ENCODE results near the gene CD207.

CD207 gene

DNA sequence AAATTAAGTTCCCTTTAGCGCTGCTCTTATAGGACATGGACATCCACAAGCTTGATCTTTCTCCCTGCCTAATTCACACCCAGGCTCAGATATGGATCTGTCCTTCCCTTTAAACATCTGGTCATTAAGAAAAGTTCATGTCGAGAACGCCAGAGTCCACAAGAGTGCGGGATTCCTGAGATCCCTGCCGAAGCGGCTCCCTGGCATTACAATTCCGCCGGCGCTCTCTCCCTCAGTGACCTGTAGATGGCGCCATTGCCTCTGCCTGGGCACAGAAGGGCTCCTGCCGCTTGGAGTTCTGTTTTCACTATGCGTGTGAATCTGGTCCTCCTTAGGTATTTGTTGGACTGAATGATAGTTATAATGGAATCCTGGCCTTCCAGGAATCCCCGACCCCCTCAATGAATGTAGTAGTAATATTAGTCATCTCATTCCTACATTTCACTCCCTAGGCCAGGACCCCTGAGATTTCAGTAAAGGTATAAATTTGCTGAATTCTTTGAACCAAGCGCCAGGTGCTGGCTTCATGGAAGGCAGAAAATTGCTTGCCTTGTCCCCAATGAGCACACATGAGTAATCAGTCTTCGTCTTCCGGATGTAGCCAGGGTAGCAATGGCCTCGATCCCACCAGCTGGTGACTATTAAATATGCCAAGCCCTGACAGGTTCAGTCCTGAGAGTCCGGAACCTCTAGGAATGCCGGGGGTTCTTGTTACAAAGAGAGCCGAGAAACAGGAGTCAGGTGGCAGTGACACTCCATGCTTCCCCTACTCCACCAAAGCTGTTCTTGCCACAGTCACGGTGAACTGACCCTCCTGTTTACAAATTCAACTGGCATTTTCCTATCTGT, 26.4 kb upstream of the CD207 start:
- H3K27ac Mint-ChIP-seq, result no peak overlapping the region
- H3K36me3 Mint-ChIP-seq (ENCODE audit: low read depth), result no peaks in the 10 kb centered on the region
- H3K4me3 Mint-ChIP-seq, result no peak overlapping the region
- H3K27me3 Mint-ChIP-seq (ENCODE audit: low read depth), result peaks cover 88% of the 10 kb centered on the region
- TF ChIP-seq, protein P1, sequence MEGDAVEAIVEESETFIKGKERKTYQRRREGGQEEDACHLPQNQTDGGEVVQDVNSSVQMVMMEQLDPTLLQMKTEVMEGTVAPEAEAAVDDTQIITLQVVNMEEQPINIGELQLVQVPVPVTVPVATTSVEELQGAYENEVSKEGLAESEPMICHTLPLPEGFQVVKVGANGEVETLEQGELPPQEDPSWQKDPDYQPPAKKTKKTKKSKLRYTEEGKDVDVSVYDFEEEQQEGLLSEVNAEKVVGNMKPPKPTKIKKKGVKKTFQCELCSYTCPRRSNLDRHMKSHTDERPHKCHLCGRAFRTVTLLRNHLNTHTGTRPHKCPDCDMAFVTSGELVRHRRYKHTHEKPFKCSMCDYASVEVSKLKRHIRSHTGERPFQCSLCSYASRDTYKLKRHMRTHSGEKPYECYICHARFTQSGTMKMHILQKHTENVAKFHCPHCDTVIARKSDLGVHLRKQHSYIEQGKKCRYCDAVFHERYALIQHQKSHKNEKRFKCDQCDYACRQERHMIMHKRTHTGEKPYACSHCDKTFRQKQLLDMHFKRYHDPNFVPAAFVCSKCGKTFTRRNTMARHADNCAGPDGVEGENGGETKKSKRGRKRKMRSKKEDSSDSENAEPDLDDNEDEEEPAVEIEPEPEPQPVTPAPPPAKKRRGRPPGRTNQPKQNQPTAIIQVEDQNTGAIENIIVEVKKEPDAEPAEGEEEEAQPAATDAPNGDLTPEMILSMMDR (IDR thresholded peaks at IDR 0.05; ENCODE audit: unreplicated experiment in 3 of 3), result peak; percentile 95 to 97 (median 95)
- peaks cover 10% of the 10 kb centered on the region for H3K4me1 Mint-ChIP-seq
- H3K9me3 Mint-ChIP-seq, result no peaks in the 10 kb centered on the region

DNA sequence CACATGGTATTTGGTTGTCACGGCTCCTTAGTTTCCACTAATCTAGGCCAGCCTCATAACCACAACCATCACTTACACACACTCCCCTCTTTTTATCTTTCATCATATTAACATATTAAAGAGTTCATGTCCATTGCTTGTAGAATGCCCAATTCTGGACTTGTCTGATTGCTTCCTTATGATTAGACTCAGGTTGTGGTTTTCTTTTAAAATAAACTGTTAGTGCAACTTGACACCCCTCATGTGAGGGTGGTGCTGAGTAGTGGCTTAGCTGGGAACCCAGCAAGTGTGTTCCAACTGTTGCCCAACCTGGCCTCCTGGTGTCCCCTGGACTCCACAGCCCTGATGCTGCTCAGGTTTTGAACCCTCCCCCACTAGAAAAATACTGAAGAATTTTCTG, 20.1 kb upstream of the CD207 start:
- no peak overlapping the region for H3K4me3 Mint-ChIP-seq
- no peaks in the 10 kb centered on the region for H3K36me3 Mint-ChIP-seq (ENCODE audit: low read depth)
- TF ChIP-seq, protein P1 (IDR thresholded peaks at IDR 0.05; ENCODE audit: unreplicated experiment in 3 of 3), result no peak
- no peaks in the 10 kb centered on the region for H3K9me3 Mint-ChIP-seq
- H3K27ac Mint-ChIP-seq, result no peak overlapping the region
- peaks cover 63% of the 10 kb centered on the region for H3K27me3 Mint-ChIP-seq (ENCODE audit: low read depth)
- H3K4me1 Mint-ChIP-seq, result no peaks in the 10 kb centered on the region

DNA sequence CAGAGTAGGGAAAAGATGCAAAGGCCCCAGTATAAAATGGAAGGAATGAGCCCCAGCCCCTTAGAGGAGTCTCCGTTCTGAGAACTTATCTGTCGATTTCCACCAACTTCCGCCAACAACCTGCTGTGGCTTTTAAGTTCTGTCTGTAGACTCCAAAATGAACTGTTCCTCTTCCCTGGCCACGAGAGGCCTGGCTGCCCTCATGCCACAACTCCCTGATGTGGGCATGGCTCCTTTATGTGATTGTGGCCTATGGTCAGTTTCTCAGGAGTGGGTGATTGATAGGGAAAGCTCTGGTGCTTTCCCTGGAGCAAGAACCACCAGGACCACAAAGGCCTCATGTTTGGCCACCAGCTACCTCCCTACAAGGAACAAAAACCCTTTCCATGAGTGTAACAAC, 18.8 kb upstream of the CD207 start:
- no peaks in the 10 kb centered on the region for H3K36me3 Mint-ChIP-seq (ENCODE audit: low read depth)
- H3K27ac Mint-ChIP-seq, result no peak overlapping the region
- TF ChIP-seq, protein P1 (IDR thresholded peaks at IDR 0.05; ENCODE audit: unreplicated experiment in 3 of 3), result no peak
- no peaks in the 10 kb centered on the region for H3K4me1 Mint-ChIP-seq
- peaks cover 56% of the 10 kb centered on the region for H3K27me3 Mint-ChIP-seq (ENCODE audit: low read depth)
- no peak overlapping the region for H3K4me3 Mint-ChIP-seq
- H3K9me3 Mint-ChIP-seq, result no peaks in the 10 kb centered on the region

DNA sequence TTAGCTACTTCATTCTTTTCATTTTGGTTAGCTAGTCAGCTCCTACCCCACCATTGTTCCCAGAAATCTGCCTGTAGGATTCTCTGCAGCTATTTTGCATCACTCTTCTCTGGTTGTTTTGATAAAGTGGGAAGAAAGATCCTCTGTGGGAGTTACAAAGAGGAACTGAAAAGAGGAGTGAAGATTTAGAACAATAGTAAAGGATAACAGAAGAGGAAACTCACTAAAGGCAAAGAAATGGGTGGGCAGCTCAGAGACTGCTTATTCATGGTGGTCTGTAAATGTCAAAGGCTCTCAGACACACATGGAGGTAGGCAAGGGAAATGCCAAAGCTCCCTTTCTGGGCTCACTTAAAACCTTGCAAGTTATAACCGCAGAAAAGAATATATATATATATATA, 17.2 kb upstream of the CD207 start:
- no peak overlapping the region for H3K27ac Mint-ChIP-seq
- H3K27me3 Mint-ChIP-seq (ENCODE audit: low read depth), result peaks cover 50% of the 10 kb centered on the region
- no peaks in the 10 kb centered on the region for H3K9me3 Mint-ChIP-seq
- no peaks in the 10 kb centered on the region for H3K36me3 Mint-ChIP-seq (ENCODE audit: low read depth)
- TF ChIP-seq, protein P1 (IDR thresholded peaks at IDR 0.05; ENCODE audit: unreplicated experiment in 3 of 3), result no peak
- H3K4me1 Mint-ChIP-seq, result no peaks in the 10 kb centered on the region
- H3K4me3 Mint-ChIP-seq, result no peak overlapping the region

DNA sequence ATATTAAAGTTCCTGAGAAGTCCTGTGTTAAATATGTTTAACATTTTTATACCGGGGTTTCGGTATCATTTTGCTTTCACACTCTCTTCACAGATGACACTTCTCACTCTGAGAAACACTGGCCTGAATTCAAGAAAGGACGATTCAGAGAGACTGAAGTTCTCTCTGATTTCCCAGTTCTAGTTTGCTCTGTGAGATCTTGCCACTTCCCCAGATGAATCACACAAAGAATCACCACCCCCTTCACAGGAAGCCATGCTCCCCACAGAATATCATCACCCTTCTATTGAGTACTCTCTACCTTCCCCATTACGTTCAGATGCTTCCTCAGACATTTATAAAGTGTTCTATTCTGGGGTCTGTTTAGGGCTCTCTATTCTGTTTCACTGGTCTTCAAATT, 16.1 kb upstream of the CD207 start:
- no peak overlapping the region for H3K4me3 Mint-ChIP-seq
- no peak overlapping the region for H3K27ac Mint-ChIP-seq
- H3K27me3 Mint-ChIP-seq (ENCODE audit: low read depth), result peaks cover 41% of the 10 kb centered on the region
- TF ChIP-seq, protein P1 (IDR thresholded peaks at IDR 0.05; ENCODE audit: unreplicated experiment in 3 of 3), result no peak
- H3K4me1 Mint-ChIP-seq, result no peaks in the 10 kb centered on the region
- H3K36me3 Mint-ChIP-seq (ENCODE audit: low read depth), result no peaks in the 10 kb centered on the region
- H3K9me3 Mint-ChIP-seq, result no peaks in the 10 kb centered on the region

DNA sequence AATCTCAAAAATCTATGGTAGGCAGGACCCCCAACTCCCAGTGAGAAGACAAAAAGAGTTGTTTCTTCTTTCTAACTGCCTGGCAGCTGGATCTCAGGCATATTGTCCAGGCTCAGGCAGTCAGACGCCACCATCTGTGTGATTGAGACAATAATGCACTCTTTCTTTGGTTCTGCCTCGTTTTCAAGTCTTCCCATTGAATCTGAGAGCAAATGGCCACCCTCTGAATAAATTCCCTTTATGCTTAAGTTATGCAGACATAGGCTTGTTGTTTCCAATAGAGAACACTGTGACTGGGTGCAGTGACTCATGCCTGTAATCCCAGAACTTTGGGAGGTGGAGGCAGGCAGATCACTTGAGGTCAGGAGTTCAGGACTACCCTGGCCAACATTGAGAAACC, 15.3 kb upstream of the CD207 start:
- H3K4me1 Mint-ChIP-seq, result no peaks in the 10 kb centered on the region
- TF ChIP-seq, protein P1 (IDR thresholded peaks at IDR 0.05; ENCODE audit: unreplicated experiment in 3 of 3), result no peak

More for the DNA sequence above, 15.3 kb upstream of the CD207 start:
- Mint-ChIP-seq H3K36me3 (ENCODE audit: low read depth) (no peaks in the 10 kb centered on the region), H3K27ac (no peak overlapping the region), H3K9me3 (peaks cover 2% of the 10 kb centered on the region), H3K4me3 (no peak overlapping the region), H3K27me3 (ENCODE audit: low read depth) (peaks cover 40% of the 10 kb centered on the region)

All from nephron (organoid).